Urothelium cell line (cell line): ENCODE measurements around the gene PRX.
"Not testable (repeated sequence)": the region's sequence is repeated elsewhere in the genome, so short reads cannot be mapped to it uniquely, and the experiment has no call there.

Experiments used
- DNase-seq: peaks from one replicate; pipeline ENCODE4 v3.0.0; 2011; ENCODE audit warnings: low spot score, mixed read lengths
- FAIRE-seq: peaks from 2 replicates; lab custom pipeline; 2011; peaks lifted over from hg19 to GRCh38; lab: Jason Lieb, UNC

PRX gene

DNA sequence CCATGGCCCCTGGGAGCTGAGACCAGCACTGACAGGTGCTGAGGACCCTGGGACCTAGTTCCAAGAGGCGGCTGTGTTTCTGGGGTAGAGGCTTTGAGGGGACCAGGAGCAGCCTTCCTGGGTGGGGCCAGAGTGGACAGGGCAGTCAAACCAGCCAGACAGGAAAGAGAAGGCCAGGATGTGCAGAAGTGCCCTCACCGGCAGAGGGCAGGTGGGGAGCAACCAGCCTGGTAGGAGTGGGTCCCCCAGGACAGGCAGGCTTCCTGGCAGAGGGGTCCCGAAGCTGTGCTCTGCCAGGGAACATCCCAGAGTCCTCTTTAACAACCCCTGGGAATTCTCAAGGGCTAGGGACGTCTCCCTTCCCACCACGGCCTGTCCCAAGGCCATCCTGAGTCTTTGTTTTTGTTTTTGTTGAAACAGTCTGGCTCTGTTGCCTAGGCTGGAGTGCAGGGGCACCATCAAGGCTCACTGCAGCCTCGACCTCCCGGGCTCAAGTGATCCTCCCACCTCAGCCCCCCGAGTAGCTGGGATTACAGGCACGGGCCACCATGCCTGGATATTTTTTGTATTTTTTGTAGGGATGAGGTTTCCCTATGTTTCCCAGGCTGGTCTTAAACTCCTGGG is 20.2 kb downstream of the PRX start:
- FAIRE-seq (no peak), DNase-seq (no peak)

GRCh38 chr19:40392123-40392522 is 21.1 kb downstream of the PRX start:
- FAIRE-seq (no peak), DNase-seq (no peak)

DNA sequence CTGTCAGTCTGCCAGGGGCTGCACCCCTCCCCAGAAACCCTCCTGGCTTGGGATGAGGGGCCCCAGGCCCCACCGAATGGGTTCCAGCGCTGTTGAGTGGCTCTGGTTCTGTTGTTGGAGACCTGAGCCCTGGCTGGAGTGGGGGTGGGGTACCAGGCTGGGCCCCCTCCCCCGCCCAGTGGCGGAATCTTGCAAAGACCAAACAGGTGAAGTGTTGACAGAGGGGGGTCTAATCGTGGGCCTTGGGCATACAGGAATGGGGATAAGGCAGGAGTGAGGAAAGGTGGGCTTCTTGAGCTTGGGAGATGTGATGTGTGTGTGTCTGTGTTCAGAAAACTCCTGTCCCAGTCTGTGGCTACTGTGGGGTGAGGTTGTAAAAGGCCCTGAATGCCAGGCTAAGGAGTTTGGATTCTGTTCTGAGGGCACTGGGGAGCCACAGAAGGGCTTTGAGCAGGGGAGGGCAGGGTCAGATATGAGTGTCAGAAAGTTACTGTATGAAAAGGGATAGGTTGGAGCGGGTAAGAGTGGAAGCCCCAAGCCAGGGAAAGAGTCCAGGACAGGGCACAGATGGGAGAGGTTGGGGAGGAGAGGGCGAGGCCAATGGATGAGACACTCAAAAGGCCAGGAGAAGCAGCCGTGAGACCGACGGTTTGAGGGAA is 23.0 kb downstream of the PRX start, which contains the start of gene HIPK4:
Gene HIPK4, minus strand, starts transcription at position 98 of the 659 bp plus-strand sequence. CDS start 279 bp downstream, outside the sequence.
- FAIRE-seq = no peak
- no peak for DNase-seq

GRCh38 chr19:40389404-40390083 is 23.6 kb downstream of the PRX start:
- FAIRE-seq (no peak), DNase-seq (no peak)

DNA sequence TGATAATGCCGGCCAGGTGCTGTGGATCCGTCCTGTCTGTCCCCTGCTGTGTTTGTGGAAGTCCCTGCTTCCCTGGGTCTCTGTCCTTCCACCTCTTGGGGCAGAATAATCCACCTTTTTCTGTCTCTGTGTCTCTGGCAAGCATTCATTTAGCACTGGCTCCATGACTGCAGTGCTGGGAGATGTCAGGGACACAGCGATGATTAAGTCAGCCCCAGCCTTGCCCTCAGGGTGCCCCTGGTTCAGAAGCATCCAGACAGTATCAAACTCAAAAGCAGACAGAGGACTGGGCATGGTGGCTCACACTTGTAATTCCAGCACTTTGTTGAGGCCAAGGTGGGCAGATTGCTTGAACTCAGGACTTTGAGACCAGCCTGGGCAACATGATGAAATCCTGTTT is 24.7 kb downstream of the PRX start:
- FAIRE-seq = no peak
- DNase-seq = no peak

DNA sequence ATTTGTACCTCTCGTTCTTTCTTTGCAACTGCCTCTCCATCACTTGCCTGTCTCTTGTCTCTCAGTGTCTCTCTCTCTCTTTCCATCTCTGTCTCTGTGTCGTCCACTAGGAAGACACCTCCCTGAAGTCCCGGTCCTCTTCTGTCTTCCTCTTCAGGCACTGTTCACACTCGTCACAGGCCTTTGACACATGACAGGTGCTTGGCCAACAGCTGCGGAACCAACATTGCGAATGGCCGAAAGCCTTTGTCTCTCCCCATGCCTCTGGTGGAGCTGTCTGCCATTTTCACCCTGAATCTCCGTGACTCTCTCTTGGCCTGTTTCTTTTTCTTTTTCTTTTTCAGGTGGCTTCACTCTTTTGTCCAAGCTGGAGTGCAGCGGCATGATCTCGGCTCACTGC is 26.0 kb downstream of the PRX start:
- DNase-seq (no peak), FAIRE-seq (no peak)

DNA sequence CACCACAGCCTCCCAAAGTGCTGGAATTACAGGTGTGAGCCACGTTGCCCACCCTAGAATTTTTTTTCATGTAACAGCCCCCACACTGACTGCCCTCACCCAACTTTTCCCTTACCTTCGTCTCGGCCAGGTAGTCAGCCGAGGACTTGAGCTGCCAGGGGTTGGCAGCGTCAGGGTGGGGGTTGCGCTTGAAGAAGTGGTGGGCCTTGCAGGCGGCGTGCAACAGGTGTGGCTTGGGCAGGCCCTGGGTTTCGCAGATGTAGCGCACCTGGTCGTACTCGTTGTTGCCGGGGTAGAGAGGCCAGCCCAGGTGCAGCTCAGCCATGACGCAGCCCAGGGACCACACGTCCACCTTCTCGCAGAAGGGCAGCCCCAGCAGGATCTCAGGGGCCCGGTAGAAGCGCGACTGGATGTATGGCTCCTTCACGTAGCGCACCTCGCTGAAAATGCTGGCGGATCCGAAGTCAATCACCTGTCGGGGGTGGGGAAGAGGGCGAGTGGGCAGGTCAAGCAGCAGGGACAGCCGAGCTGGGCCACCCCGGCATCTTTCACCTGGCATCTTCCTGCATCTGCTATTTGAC is 29.4 kb downstream of the PRX start:
- no peak for DNase-seq
- no peak for FAIRE-seq

GRCh38 chr19:40381321-40381720 is 31.9 kb downstream of the PRX start:
- no peak for FAIRE-seq
- DNase-seq = no peak

DNA sequence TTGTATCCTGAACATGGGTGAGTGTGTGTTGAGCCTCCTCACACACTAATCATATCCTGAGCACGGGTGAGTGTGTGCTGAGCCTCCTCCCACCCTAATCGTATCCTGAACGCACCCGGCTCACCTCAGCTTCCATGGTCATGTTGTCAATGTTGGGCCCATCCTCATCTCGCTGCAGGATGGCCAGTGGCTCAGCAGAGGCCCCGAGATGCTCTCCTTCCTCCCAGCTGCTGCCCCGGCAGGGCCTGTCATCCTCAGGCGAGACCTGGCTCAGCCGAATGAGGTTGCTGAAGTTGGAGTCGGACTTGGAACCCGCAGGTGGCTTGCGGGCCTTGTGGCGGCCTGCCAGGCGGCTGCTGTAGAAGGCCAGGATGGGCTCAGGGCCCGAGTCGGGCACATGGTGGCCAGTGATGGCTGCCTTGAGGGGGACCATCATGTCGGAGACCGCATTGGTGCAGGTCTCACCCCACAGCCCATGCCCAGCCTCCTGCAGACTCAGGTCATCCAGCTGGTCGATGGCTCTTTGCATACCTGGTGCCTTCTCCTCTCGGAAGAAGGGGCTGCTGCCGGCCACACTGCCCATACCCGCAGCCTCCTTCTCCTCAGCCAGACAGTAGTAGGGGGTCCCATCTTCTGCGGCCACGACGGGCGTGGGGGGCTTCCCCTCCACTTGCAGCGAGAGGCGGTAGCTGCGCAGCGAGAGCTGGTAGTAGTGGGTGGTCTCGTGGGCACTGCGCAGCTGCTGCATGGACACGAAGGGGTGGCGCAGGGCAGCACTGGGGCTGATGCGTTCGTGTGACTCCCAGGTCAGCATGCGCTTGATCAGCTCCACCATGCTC is 32.8 kb downstream of the PRX start:
- FAIRE-seq = peak; percentile 17
- no peak for DNase-seq

- FAIRE-seq (no peak), DNase-seq (no peak)
These were observed 33.6 kb downstream of the PRX start for GRCh38 chr19:40379446-40380198.

DNA sequence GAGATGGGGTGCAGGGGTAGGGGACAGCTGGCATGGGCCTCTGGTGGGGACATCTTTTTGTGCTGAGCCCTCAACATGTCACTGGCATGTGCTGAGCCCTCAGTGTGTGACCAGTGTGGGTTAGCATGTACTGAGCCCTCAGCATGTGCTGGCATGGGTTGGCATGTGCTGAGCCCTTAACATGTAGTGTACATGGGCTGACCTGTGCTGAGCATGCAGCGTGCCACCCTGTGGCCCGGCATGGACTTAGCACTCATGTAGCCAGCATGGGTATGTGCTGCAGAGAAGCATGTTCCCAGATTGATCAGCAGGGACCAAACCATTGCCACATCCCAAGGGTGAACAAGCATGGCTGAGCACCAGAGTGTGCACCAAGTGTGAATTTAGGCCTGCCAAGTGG is 34.7 kb downstream of the PRX start:
- DNase-seq (no peak), FAIRE-seq (no peak)

- FAIRE-seq (no peak), DNase-seq (no peak)
These were observed 35.2 kb downstream of the PRX start for GRCh38 chr19:40377876-40378385.

DNA sequence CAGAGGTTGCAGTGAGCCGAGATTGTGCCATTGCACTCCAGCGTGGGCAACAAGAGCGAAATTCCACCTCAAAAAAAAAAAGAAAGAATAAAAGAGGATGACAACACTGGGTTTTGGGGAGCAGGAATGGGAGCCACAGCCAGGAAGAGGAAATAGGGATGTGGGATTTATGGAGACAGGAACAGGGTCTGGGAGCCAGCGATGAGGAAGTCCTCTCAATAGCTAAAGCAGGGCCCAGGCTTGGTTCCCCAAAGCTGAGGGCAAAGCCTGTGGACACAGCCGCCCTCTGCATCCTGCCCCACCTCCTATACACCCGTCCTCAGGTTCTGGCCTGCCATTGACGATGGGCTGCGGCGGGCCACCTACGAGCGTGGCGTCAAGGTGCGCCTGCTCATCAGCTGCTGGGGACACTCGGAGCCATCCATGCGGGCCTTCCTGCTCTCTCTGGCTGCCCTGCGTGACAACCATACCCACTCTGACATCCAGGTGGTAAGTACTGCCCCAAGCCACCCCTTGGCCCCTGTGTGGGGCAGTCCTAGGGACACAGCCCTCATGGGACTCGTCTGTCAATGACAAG is 36.8 kb downstream of the PRX start:
- FAIRE-seq = no peak

GRCh38 chr19:40374084-40374483 is 39.1 kb downstream of the PRX start:
- FAIRE-seq = no peak
- no peak for DNase-seq

More for the DNA sequence above, 36.8 kb downstream of the PRX start:
- no peak for DNase-seq

- no peak for FAIRE-seq
- no peak for DNase-seq
These were observed 41.4 kb downstream of the PRX start for GRCh38 chr19:40371802-40372122.

DNA sequence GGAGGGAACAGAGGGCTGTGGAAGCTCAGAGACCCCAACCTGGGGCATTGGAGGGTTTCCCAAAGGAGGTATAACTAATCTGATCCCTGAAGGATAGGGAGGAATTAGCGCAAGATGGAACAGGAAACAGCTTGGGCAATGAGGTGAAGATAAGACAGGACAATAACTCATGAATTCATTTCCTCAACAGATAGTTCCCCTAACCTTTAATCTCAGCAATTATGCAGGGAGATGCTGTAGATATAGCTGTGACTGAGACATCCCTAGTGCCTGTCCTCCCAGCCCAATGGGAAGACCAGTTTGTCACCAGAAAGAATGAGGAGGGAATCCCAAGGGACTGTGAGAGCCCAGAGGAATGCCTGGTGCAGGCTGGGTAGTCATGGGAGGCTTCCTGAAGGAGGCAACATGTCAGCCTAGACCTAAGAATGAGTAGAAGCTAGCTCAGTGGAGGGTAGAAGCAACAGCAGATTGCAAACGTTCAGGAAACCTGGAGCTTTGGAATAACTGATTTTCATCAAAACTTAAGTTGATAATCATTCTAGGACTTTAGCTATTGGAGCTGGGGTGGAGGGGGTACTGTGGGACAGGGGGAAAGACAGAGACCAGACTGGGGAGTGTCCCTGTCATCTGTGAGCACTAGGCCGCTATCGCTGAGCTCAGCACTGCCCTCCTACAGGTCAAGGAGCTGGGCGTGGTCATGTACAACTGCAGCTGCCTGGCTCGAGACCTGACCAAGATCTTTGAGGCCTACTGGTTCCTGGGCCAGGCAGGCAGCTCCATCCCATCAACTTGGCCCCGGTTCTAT is 42.0 kb downstream of the PRX start:
- no peak for DNase-seq
- FAIRE-seq = no peak

- FAIRE-seq, DNase-seq: not testable (repeated sequence)
These were observed 42.9 kb downstream of the PRX start for GRCh38 chr19:40370253-40370652.

DNA sequence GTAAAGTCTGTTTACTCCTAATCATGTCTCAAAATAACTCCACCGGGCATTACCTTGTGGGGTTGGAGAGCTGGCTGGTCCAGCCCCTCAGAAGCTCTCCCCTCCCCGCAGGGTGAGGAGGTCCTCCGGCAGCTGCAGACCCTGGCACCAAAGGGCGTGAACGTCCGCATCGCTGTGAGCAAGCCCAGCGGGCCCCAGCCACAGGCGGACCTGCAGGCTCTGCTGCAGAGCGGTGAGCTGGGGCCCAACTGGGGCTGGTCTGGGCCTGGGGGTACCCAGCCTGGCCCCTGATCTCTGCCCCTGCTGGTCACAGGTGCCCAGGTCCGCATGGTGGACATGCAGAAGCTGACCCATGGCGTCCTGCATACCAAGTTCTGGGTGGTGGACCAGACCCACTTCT is 43.4 kb downstream of the PRX start:
- FAIRE-seq (no peak), DNase-seq (no peak)
